Measurements from ENCODE around the gene RNASEH2A. TPM values are rescaled to one million over a fixed set of nuclear protein-coding genes. Genes with fewer than 3 reads are reported as not detected.
A peak's percentile ranks its signal among the peaks of the same experiment; 100 is the strongest.

RNASEH2A gene
- total RNA-seq, 1 donor from 2014 or later = 9.9 TPM

GRCh38 chr19:12833418-12833737 is 27.0 kb downstream of the RNASEH2A start:
- Mint-ChIP-seq H3K27ac (ENCODE audit: unreplicated experiment) (no peak overlapping the region), H3K4me3 (ENCODE audit: unreplicated experiment) (no peak overlapping the region), H3K4me1 (ENCODE audit: low read depth) (peaks cover 14% of the 10 kb centered on the region), H3K36me3 (ENCODE audit: low read depth) (peaks cover 1% of the 10 kb centered on the region), H3K27me3 (ENCODE audit: low read depth) (peaks cover 67% of the 10 kb centered on the region), H3K9me3 (ENCODE audit: low read depth) (no peaks in the 10 kb centered on the region)
- no peak for DNase-seq (ENCODE audit: low spot score)
- no peak for TF ChIP-seq CTCF (IDR thresholded peaks at IDR 0.05)

- H3K36me3 Mint-ChIP-seq (ENCODE audit: low read depth) = peaks cover 1% of the 10 kb centered on the region
- no peak for TF ChIP-seq CTCF (IDR thresholded peaks at IDR 0.05)
- DNase-seq (ENCODE audit: low spot score) = no peak
- no peak overlapping the region for H3K27ac Mint-ChIP-seq (ENCODE audit: unreplicated experiment)
- H3K9me3 Mint-ChIP-seq (ENCODE audit: low read depth) = no peaks in the 10 kb centered on the region
- H3K27me3 Mint-ChIP-seq (ENCODE audit: low read depth) = peaks cover 63% of the 10 kb centered on the region
- H3K4me3 Mint-ChIP-seq (ENCODE audit: unreplicated experiment) = peak overlapping the region; percentile 57
- peaks cover 14% of the 10 kb centered on the region for H3K4me1 Mint-ChIP-seq (ENCODE audit: low read depth)
Observed at GRCh38 chr19:12833738-12834565, 27.6 kb downstream of the RNASEH2A start.

GRCh38 chr19:12834566-12834943 is 28.2 kb downstream of the RNASEH2A start, which contains the start of gene RTBDN:
TSS of gene RTBDN (minus strand) at chr19:12834579. CDS start at chr19:12829979, 4,600 bp downstream.
- Mint-ChIP-seq H3K36me3 (ENCODE audit: low read depth) (peaks cover 1% of the 10 kb centered on the region), H3K4me3 (ENCODE audit: unreplicated experiment) (peak within 1 kb of the TSS; percentile 57), H3K27ac (ENCODE audit: unreplicated experiment) (no peak within 1 kb of the TSS), H3K9me3 (ENCODE audit: low read depth) (no peaks in the 10 kb centered on the region), H3K27me3 (ENCODE audit: low read depth) (peaks cover 69% of the 10 kb centered on the region), H3K4me1 (ENCODE audit: low read depth) (peaks cover 16% of the 10 kb centered on the region)
- DNase-seq (ENCODE audit: low spot score) = no peak
- no peak for TF ChIP-seq CTCF (IDR thresholded peaks at IDR 0.05)

- no peak for DNase-seq (ENCODE audit: low spot score)
- Mint-ChIP-seq H3K4me3 (ENCODE audit: unreplicated experiment) (no peak overlapping the region), H3K27me3 (ENCODE audit: low read depth) (peaks cover 68% of the 10 kb centered on the region), H3K4me1 (ENCODE audit: low read depth) (peaks cover 16% of the 10 kb centered on the region), H3K27ac (ENCODE audit: unreplicated experiment) (no peak overlapping the region), H3K9me3 (ENCODE audit: low read depth) (no peaks in the 10 kb centered on the region), H3K36me3 (ENCODE audit: low read depth) (peaks cover 1% of the 10 kb centered on the region)
- TF ChIP-seq CTCF (IDR thresholded peaks at IDR 0.05) = no peak
Observed at GRCh38 chr19:12834976-12835757, 28.8 kb downstream of the RNASEH2A start.

GRCh38 chr19:12836529-12836863 is 30.1 kb downstream of the RNASEH2A start:
- DNase-seq (ENCODE audit: low spot score) = no peak
- Mint-ChIP-seq H3K27me3 (ENCODE audit: low read depth) (peaks cover 69% of the 10 kb centered on the region), H3K4me1 (ENCODE audit: low read depth) (peaks cover 28% of the 10 kb centered on the region), H3K36me3 (ENCODE audit: low read depth) (peaks cover 1% of the 10 kb centered on the region), H3K4me3 (ENCODE audit: unreplicated experiment) (no peak overlapping the region), H3K9me3 (ENCODE audit: low read depth) (no peaks in the 10 kb centered on the region), H3K27ac (ENCODE audit: unreplicated experiment) (no peak overlapping the region)
- no peak for TF ChIP-seq CTCF (IDR thresholded peaks at IDR 0.05)

Measured in chondrocyte (in vitro differentiated cells).